Transverse colon (tissue), 4 donors: ENCODE results near the gene AGAP1.

ENCODE experiments used
- CTCF ChIP-seq, 5 experiments: fragments of 200-600 bp in 3 of 5; fragments of 450-650 bp in 2 of 5; sonication (generic) in 3 of 5; IDR thresholded peaks; 1 replicate in 2 of 5; 2 replicates in 3 of 5; pipeline ENCODE4 v1.5.1; 2016 to 2017; ENCODE audit warnings: antibody characterized with exemption in 5 of 5, inconsistent platforms in 3 of 5, mild to moderate bottlenecking in 2 of 5, moderate library complexity in 1 of 5
- EP300 ChIP-seq: sonication (generic); formaldehyde crosslinking; IDR thresholded peaks from one replicate; pipeline ENCODE4 v1.6.1; 2017; ENCODE audit warnings: antibody characterized with exemption, low read depth
- POLR2AphosphoS5 ChIP-seq, 3 donors: sonication (generic); formaldehyde crosslinking; IDR thresholded peaks; one replicate each; pipeline ENCODE4 v1.6.1; 2016; ENCODE audit warnings: antibody characterized with exemption in 3 of 3

GRCh38 chr2:236130349-236130998, 636.6 kb downstream of the AGAP1 start:
- no peak for TF ChIP-seq CTCF (IDR thresholded peaks at IDR 0.05)
- no peak for TF ChIP-seq EP300
- TF ChIP-seq POLR2AphosphoS5 (IDR thresholded peaks at IDR 0.05), result no peak
